ENCODE data around the gene RNF7. TPM values are rescaled to one million over a fixed set of nuclear protein-coding genes. Genes with fewer than 3 reads are reported as not detected.

RNF7 gene
- total and polyA plus RNA-seq, 2 of the 13 experiments (the other 11 are each of a cell fraction or from before 2014, with no cell fraction given): 66.4 to 94.7 TPM

- WGBS (ENCODE audit: low lambda C conversion rate): 27% methylated on average over 6 of the region's 6 CpGs
- ATAC-seq (no peak), DNase-seq (ENCODE audit: low spot score) (no peak), FAIRE-seq (no peak)
- no peaks in the 10 kb centered on the region for H4K20me1 ChIP-seq (ENCODE audit: insufficient read depth, low read length)
- peaks cover 0 to 32% of the 10 kb centered on the region in 2 experiments; a peak in 3 of 5 replicates for H3K27me3 ChIP-seq (ENCODE audit: control insufficient read depth in 1 of 2, insufficient read depth in 2 of 2, low read length in 2 of 2)
- H3K79me2 ChIP-seq (ENCODE audit: insufficient read depth, low read length): no peaks in the 10 kb centered on the region
- in situ Hi-C loops (cut with HindIII; ENCODE audit: extremely low pct_ligation_motif_present, low pct_unique_long_range_greater_than_20kb) (no loop called here), intact Hi-C loops (cut with micrococcal nuclease; ENCODE audit: unreplicated experiment) (no loop called here)
- H3K4me3 ChIP-seq (replicated peaks in 1 of 3; ENCODE audit: insufficient read depth in 1 of 3, low read depth in 2 of 3, low read length in 3 of 3): no peak overlapping the region
- ChIA-PET CTCF (ENCODE audit: low intra/inter-chr PET ratio, low total read pairs) (no interaction called here), POLR2A (no interaction called here)
- BruUV-seq (replicated peaks): no TSS peak
- no peaks in the 10 kb centered on the region for H3K4me1 ChIP-seq (ENCODE audit: insufficient read depth, low read length)
- no peak overlapping the region for H3K27ac ChIP-seq (ENCODE audit: extremely low read length, insufficient read depth, low read length)
- no peaks in the 10 kb centered on the region for H3K9me3 ChIP-seq (ENCODE audit: low read length)
- no peak for TF ChIP-seq HMGA1 (CRISPR knock-in tag; conservative IDR thresholded peaks at IDR 0.05)
- TF ChIP-seq DBP (CRISPR knock-in tag; IDR thresholded peaks at IDR 0.05; ENCODE audit: not compliant biosample characterization): no peak
- no peak for TF ChIP-seq ZBTB10 (CRISPR knock-in tag; IDR thresholded peaks at IDR 0.05; ENCODE audit: borderline replicate concordance)
- no peak for TF ChIP-seq ZNF430 (CRISPR knock-in tag; IDR thresholded peaks at IDR 0.05)
- TF ChIP-seq CREM (IDR thresholded peaks at IDR 0.05): no peak
- TF ChIP-seq CREM (CRISPR knock-in tag; IDR thresholded peaks at IDR 0.05): no peak
- TF ChIP-seq, protein P1, sequence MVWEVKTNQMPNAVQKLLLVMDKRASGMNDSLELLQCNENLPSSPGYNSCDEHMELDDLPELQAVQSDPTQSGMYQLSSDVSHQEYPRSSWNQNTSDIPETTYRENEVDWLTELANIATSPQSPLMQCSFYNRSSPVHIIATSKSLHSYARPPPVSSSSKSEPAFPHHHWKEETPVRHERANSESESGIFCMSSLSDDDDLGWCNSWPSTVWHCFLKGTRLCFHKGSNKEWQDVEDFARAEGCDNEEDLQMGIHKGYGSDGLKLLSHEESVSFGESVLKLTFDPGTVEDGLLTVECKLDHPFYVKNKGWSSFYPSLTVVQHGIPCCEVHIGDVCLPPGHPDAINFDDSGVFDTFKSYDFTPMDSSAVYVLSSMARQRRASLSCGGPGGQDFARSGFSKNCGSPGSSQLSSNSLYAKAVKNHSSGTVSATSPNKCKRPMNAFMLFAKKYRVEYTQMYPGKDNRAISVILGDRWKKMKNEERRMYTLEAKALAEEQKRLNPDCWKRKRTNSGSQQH (CRISPR knock-in tag; IDR thresholded peaks at IDR 0.05; ENCODE audit: low read depth): no peak
- TF ChIP-seq SSRP1 (CRISPR knock-in tag; IDR thresholded peaks at IDR 0.05): no peak
- no peak for TF ChIP-seq NCOA2 (CRISPR knock-in tag; IDR thresholded peaks at IDR 0.05)
- no peak for TF ChIP-seq ZNF33A (CRISPR knock-in tag; IDR thresholded peaks at IDR 0.05; ENCODE audit: borderline replicate concordance)
- no peak for TF ChIP-seq ZBTB20 (CRISPR knock-in tag; IDR thresholded peaks at IDR 0.05; ENCODE audit: borderline replicate concordance, low read depth)
- TF ChIP-seq SOX13 (IDR thresholded peaks at IDR 0.05): no peak
- TF ChIP-seq SOX13 (CRISPR knock-in tag; conservative IDR thresholded peaks at IDR 0.05 in 1 of 2, IDR thresholded peaks at IDR 0.05 in 1 of 2): no peak
- TF ChIP-seq, protein P2, sequence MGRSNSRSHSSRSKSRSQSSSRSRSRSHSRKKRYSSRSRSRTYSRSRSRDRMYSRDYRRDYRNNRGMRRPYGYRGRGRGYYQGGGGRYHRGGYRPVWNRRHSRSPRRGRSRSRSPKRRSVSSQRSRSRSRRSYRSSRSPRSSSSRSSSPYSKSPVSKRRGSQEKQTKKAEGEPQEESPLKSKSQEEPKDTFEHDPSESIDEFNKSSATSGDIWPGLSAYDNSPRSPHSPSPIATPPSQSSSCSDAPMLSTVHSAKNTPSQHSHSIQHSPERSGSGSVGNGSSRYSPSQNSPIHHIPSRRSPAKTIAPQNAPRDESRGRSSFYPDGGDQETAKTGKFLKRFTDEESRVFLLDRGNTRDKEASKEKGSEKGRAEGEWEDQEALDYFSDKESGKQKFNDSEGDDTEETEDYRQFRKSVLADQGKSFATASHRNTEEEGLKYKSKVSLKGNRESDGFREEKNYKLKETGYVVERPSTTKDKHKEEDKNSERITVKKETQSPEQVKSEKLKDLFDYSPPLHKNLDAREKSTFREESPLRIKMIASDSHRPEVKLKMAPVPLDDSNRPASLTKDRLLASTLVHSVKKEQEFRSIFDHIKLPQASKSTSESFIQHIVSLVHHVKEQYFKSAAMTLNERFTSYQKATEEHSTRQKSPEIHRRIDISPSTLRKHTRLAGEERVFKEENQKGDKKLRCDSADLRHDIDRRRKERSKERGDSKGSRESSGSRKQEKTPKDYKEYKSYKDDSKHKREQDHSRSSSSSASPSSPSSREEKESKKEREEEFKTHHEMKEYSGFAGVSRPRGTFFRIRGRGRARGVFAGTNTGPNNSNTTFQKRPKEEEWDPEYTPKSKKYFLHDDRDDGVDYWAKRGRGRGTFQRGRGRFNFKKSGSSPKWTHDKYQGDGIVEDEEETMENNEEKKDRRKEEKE (IDR thresholded peaks at IDR 0.05): no peak
- no peak for TF ChIP-seq DPF2 (CRISPR knock-in tag; IDR thresholded peaks at IDR 0.05; ENCODE audit: borderline replicate concordance, low read depth)
- H3K4me2 ChIP-seq (ENCODE audit: low read depth, low read length): no peak overlapping the region
- H3K9ac ChIP-seq (ENCODE audit: insufficient read depth, low read depth, low read length): no peak overlapping the region
- H3K36me3 ChIP-seq (replicated peaks in 1 of 2; ENCODE audit: control insufficient read depth in 1 of 2, insufficient read depth in 2 of 2, low read length in 2 of 2): no peaks in the 10 kb centered on the region
- no peak overlapping the region for H2AFZ ChIP-seq (ENCODE audit: low read length)
Observed at GRCh38 chr3:141699897-141700296, 38.2 kb upstream of the RNF7 start.
